GM19023 (cell line): Measurements from ENCODE around the gene GEN1.

Experiments
- ATAC-seq: cut with Tn5 transposase; IDR thresholded peaks from one replicate; pipeline ENCODE4 v1.9.1; 2021; ENCODE audit warnings: mild to moderate bottlenecking, moderate library complexity; ENCODE audit not compliant: unreplicated experiment

The GEN1 gene

GRCh38 chr2:17752246-17752645 lies 1.7 kb upstream of the GEN1 start:
- ATAC-seq: no peak

DNA sequence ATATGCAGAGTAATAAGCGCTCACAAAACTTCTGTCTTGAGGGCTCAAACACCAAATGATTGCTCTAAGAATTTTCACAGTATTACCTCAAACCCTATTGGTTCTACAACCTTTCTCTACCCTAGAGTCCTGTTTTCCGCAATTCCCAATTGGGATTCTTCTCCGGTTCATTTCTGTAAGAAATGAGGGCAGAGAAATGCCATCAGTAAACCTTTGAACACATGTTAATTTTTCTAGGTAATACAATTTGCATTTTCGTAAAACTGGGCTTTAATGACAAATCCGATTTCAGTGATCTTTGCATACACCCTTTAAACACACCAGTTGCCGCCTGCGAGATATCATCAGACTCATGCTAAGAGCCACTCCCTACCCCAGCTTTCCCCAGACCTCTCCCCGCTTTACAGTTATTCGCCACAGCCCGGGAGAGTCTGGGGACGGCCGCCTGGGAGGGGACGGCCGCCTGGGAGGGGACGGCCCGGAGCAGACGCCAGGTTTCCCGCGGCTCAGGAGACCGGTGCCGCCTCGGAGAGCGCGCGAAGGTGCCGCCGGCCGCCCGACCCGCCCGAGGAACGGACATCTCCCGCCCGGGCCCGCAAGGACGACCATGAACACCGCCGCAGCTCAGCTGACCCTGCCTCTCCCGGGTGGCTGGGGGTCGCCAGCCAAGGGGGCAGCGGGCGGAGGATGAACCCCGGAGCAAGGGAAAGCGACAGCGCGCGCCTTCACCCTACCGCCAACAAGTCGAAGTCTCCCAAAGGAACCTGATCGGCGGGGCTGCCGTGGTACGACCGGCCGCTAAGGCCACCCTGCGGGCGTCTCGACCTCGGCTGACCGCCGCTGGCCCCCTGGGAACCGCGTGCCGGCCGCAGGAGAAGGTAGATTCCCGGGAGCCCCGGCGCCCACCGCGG lies 791 bp upstream of the GEN1 start:
- peak; percentile 37 for ATAC-seq

- no peak for ATAC-seq
Observed at GRCh38 chr2:17754773-17755425, 961 bp downstream of the GEN1 start.

- ATAC-seq: no peak
Observed at GRCh38 chr2:17756668-17757067, 2.7 kb downstream of the GEN1 start.

DNA sequence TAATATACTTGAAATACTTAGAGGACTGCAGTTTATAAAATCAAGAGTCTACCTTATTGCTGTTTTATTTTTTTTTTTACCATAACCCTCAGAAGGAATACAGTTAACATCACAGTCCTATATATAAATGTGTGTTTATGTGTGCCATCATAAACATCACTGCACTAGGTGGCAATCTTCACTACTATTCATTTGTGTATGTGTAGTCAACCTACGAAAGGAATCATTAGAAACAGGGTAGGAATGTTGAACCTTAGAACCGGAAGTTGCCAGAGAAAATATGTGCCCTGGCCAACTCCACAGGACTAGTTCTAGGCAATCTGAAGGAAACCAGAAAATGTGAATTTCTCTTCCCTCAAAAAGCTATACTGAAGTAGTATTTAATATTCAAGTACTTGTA lies 3.4 kb downstream of the GEN1 start:
- no peak for ATAC-seq

- no peak for ATAC-seq
Observed at GRCh38 chr2:17758118-17758517, 4.2 kb downstream of the GEN1 start.

DNA sequence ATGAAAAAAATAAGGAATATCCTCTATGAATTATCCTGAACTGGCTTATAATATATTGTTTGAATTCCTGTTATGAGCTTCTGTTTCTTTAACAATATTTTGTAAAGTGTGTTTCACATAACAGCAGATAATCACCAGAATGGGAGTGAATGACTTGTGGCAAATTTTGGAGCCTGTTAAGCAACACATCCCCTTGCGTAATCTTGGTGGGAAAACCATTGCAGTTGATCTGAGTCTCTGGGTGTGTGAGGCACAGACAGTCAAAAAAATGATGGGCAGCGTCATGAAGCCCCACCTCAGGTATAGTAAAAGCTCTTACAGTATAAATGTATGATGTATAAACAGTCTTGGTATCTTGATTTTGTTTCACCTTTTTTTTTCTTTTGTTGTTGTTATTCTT lies 5.9 kb downstream of the GEN1 start:
- no peak for ATAC-seq

- no peak for ATAC-seq
Observed at GRCh38 chr2:17762451-17762850, 8.5 kb downstream of the GEN1 start.

GRCh38 chr2:17763641-17764333 lies 9.8 kb downstream of the GEN1 start:
- no peak for ATAC-seq

GRCh38 chr2:17765398-17765797 lies 11.5 kb downstream of the GEN1 start:
- ATAC-seq: no peak

DNA sequence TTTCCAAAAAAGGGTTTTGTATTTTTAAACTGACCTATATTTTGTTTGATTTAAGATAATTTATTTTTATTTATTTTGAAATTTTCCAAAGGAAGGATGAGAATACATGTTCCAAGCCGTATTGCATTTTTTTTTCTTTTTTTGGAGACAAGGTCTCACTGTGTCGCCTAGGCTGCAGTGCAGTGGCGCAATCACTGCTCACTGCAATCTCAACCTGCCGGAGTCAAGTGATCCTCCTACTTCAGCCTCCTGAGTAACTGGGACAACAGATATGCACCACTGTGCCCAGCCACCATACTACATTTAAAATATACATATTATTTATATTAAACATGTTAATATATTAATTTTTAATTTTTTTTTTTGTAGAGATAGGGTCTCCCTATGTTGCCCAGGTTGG lies 15.0 kb downstream of the GEN1 start:
- no peak for ATAC-seq

- ATAC-seq: no peak
Observed at GRCh38 chr2:17771956-17772355, 18.0 kb downstream of the GEN1 start.

- no peak for ATAC-seq
Observed at GRCh38 chr2:17772532-17772931, 18.6 kb downstream of the GEN1 start.

- no peak for ATAC-seq
Observed at GRCh38 chr2:17780546-17780945, 26.6 kb downstream of the GEN1 start.

DNA sequence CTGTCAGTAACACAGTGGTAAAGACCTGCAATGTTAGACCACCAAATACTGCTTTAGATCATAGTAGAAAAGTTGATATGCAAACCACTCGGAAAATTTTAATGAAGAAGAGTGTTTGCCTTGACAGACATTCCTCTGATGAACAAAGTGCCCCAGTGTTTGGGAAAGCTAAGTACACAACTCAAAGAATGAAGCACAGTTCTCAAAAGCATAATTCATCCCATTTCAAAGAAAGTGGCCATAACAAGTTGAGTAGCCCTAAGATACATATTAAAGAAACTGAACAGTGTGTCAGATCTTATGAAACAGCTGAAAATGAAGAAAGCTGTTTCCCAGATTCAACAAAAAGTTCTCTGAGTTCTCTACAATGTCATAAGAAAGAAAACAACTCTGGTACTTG lies 27.5 kb downstream of the GEN1 start:
- ATAC-seq: no peak

- ATAC-seq: no peak
Observed at GRCh38 chr2:17786727-17787126, 32.8 kb downstream of the GEN1 start.

DNA sequence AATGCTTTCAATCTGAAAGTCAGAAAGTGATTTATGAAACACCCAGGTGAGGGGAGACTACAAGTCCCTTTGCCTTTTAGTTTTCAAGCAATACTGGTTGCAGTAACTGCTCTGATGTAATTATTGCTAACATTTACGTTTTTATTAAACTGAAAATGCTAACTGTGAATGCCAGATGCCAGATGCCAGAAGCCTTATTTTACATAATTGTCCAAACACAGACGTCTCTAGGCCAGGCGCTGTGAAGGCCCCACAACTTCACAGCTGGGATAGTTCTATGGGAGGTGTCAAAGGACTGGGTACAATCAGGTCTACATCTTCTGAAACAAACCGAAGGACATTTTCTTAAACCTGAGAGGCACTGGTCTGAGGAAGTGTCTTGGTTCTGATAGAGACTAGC lies 34.8 kb downstream of the GEN1 start:
- no peak for ATAC-seq

GRCh38 chr2:17790536-17790935 lies 36.6 kb downstream of the GEN1 start:
- ATAC-seq: no peak

DNA sequence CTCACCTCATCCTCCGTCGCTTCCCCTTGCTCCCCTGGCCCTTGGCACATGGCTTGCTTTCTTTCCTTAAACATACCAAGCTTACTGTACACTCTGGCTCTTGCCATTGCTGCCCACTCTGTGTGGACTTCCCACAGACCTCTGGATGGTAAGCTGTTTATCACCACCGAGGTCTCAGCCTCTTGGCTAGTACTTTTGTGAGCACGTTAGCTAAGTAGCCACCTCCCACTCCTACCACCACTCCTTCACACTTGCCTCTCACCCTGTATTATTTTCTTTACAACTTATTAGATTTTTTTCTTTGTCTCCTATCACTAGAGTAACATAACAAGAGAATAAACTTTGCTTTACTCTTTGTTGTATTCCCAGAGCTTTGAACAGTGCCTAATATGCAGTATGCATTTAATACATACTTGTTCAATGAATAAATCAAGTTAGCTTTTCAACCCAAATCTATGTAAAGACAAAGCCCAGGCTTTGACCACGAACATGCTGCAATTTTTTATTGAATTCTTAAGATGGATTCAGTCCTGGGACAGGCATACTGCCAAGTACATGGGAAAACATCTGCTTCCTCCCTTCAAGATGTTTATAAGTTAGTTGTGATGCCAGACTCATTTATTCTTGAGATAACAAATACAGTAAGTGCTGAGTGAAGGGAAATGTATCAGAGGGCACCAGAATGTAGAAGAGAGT lies 37.3 kb downstream of the GEN1 start:
- ATAC-seq: no peak

DNA sequence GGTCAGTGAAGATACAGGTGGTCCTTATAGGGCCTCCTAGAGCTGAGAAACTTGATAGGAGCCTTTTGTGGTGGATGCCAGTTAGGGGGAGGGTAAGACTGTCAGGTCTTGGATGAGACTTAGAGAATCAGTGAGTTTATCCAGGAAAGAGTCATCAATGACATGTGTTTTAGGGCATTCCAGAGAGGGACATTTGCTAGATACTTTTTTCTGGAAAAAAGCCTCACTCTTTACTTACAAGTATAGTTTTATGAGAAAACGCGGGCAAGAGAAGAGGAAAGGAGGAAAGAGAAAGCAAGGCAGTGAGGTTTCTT lies 37.8 kb downstream of the GEN1 start:
- ATAC-seq: no peak

DNA sequence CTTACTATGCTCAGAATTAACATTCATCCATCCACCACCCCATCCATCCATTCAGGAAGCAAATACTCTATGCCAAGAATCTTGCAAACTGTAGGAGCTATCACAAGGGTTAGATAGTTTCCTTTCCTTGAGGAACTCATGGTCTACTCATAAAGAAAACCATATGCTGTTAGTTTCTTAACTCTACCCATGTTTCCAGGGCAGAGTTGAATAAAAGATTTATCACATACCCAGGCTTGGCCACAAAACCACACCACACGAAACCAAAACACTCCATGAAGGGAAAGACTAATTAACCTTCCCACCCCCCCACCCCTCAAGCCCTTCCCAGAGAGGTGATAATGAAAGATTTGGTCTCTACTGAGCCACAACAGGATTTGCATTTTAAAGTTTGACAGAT lies 38.6 kb downstream of the GEN1 start:
- ATAC-seq: no peak
